GM19238 (cell line): ENCODE data around the gene SIPA1L3.

ENCODE experiments used
- DNase-seq: peaks from one replicate; pipeline ENCODE4 v3.0.0; 2011; ENCODE audit warnings: low spot score; ENCODE audit not compliant: insufficient read length

The SIPA1L3 gene

GRCh38 chr19:38142176-38143035 is 235.4 kb downstream of the SIPA1L3 start:
- peak; percentile 45 for DNase-seq

GRCh38 chr19:38143847-38144246 is 236.8 kb downstream of the SIPA1L3 start:
- DNase-seq: no peak

GRCh38 chr19:38144667-38145066 is 237.7 kb downstream of the SIPA1L3 start:
- DNase-seq: no peak

GRCh38 chr19:38145623-38146022 is 238.6 kb downstream of the SIPA1L3 start:
- no peak for DNase-seq

GRCh38 chr19:38148337-38148736 is 241.3 kb downstream of the SIPA1L3 start:
- DNase-seq: no peak

GRCh38 chr19:38149661-38150061 is 242.7 kb downstream of the SIPA1L3 start:
- DNase-seq: no peak

GRCh38 chr19:38151242-38151641 is 244.2 kb downstream of the SIPA1L3 start:
- no peak for DNase-seq

- DNase-seq: no peak
Observed at GRCh38 chr19:38152461-38153379, 245.7 kb downstream of the SIPA1L3 start.

- DNase-seq: no peak
Observed at GRCh38 chr19:38155453-38155852, 248.4 kb downstream of the SIPA1L3 start.

- DNase-seq: no peak
Observed at GRCh38 chr19:38158730-38159129, 251.7 kb downstream of the SIPA1L3 start.

GRCh38 chr19:38162094-38162493 is 255.1 kb downstream of the SIPA1L3 start:
- no peak for DNase-seq

- no peak for DNase-seq
Observed at GRCh38 chr19:38162632-38163031, 255.6 kb downstream of the SIPA1L3 start.

GRCh38 chr19:38163419-38164290 is 256.6 kb downstream of the SIPA1L3 start:
- no peak for DNase-seq

- DNase-seq: no peak
Observed at GRCh38 chr19:38164526-38164925, 257.5 kb downstream of the SIPA1L3 start.

GRCh38 chr19:38165335-38165734 is 258.3 kb downstream of the SIPA1L3 start:
- no peak for DNase-seq

- no peak for DNase-seq
Observed at GRCh38 chr19:38168637-38169036, 261.6 kb downstream of the SIPA1L3 start.

GRCh38 chr19:38170334-38170733 is 263.3 kb downstream of the SIPA1L3 start:
- no peak for DNase-seq

GRCh38 chr19:38172001-38172400 is 265.0 kb downstream of the SIPA1L3 start:
- DNase-seq: no peak

GRCh38 chr19:38173291-38174041 is 266.5 kb downstream of the SIPA1L3 start:
- no peak for DNase-seq

- DNase-seq: no peak
Observed at GRCh38 chr19:38175422-38175821, 268.4 kb downstream of the SIPA1L3 start.

- no peak for DNase-seq
Observed at GRCh38 chr19:38180071-38180470, 273.1 kb downstream of the SIPA1L3 start.
